Iris pigment epithelial cell (primary cell): ENCODE measurements around the gene HAX1.
A peak's percentile ranks its signal among the peaks of the same experiment; 100 is the strongest.
"Not testable (repeated sequence)": the region's sequence is repeated elsewhere in the genome, so short reads cannot be mapped to it uniquely, and the experiment has no call there.

Experiments
- DNase-seq: peaks from one replicate; pipeline ENCODE4 v3.0.0-alpha.2; 2011; ENCODE audit warnings: low read depth

HAX1 gene

GRCh38 chr1:154272217-154272998 lies at the start of gene HAX1:
HAX1 (plus strand) TSS chr1:154272629; CDS start chr1:154272724, 95 bp downstream.
- peak; percentile 96 for DNase-seq

GRCh38 chr1:154222918-154223317 lies 49.5 kb upstream of the HAX1 start:
- no peak for DNase-seq

GRCh38 chr1:154223621-154224020 lies 48.8 kb upstream of the HAX1 start:
- DNase-seq: no peak

GRCh38 chr1:154225370-154225769 lies 47.1 kb upstream of the HAX1 start:
- DNase-seq: no peak

GRCh38 chr1:154231112-154231511 lies 41.3 kb upstream of the HAX1 start:
- not testable (repeated sequence) for DNase-seq

GRCh38 chr1:154233127-154233526 lies 39.3 kb upstream of the HAX1 start:
- DNase-seq: not testable (repeated sequence)

- no peak for DNase-seq
Measured at GRCh38 chr1:154236855-154237254, 35.6 kb upstream of the HAX1 start.

- no peak for DNase-seq
Measured at GRCh38 chr1:154237435-154237834, 35.0 kb upstream of the HAX1 start.

- no peak for DNase-seq
Measured at GRCh38 chr1:154237880-154238506, 34.4 kb upstream of the HAX1 start.

- no peak for DNase-seq
Measured at GRCh38 chr1:154239491-154239890, 32.9 kb upstream of the HAX1 start.

GRCh38 chr1:154240294-154240833 lies 32.1 kb upstream of the HAX1 start:
- no peak for DNase-seq

GRCh38 chr1:154241703-154242351 lies 30.6 kb upstream of the HAX1 start:
- no peak for DNase-seq

- no peak for DNase-seq
Measured at GRCh38 chr1:154253671-154254070, 18.8 kb upstream of the HAX1 start.

- no peak for DNase-seq
Measured at GRCh38 chr1:154256686-154257085, 15.7 kb upstream of the HAX1 start.

GRCh38 chr1:154258784-154259183 lies 13.6 kb upstream of the HAX1 start:
- no peak for DNase-seq

GRCh38 chr1:154260127-154260526 lies 12.3 kb upstream of the HAX1 start:
- no peak for DNase-seq

- peak; percentile 32 for DNase-seq
Measured at GRCh38 chr1:154263465-154264332, 8.7 kb upstream of the HAX1 start.

- DNase-seq: no peak
Measured at GRCh38 chr1:154264454-154264853, 8.0 kb upstream of the HAX1 start.

- DNase-seq: no peak
Measured at GRCh38 chr1:154265586-154265985, 6.8 kb upstream of the HAX1 start.

- no peak for DNase-seq
Measured at GRCh38 chr1:154270833-154271232, 1.6 kb upstream of the HAX1 start.

- DNase-seq: peak; percentile 22
Measured at GRCh38 chr1:154272999-154273563, 652 bp downstream of the HAX1 start.
